ENCODE measurements around the gene EIF2B5.

- peak in 2 of 5 experiments; percentile 15 to 21 for TF ChIP-seq CTCF (IDR thresholded peaks at IDR 0.05)
- no peak for TF ChIP-seq POLR2AphosphoS5 (IDR thresholded peaks at IDR 0.05)
- no peak for TF ChIP-seq POLR2A (IDR thresholded peaks at IDR 0.05)
- no peak for TF ChIP-seq EP300 (IDR thresholded peaks at IDR 0.05; ENCODE audit: low read depth)
These were observed 6.1 kb upstream of the EIF2B5 start for GRCh38 chr3:184129012-184129411.

Data from transverse colon (tissue), 4 donors.